ENCODE measurements around the gene PERM1. TPM values are rescaled to one million over a fixed set of nuclear protein-coding genes. Genes with fewer than 3 reads are reported as not detected.

Gene PERM1
- total RNA-seq, 2 experiments from 2014 or later, result not detected

- ChIA-PET CTCF (ENCODE audit: unreplicated experiment) (interaction anchor here (0.6 kb wide), 1 partner anchor 89 kb away, joined by 3 read pairs; no protein-coding TSS in a partner anchor), POLR2A (no interaction called here)
- TF ChIP-seq EZH2phosphoT487 (IDR thresholded peaks at IDR 0.05; ENCODE audit: borderline replicate concordance, low read depth, low read length), result no peak
- TF ChIP-seq CTCF (conservative IDR thresholded peaks at IDR 0.05; ENCODE audit: low read length), result no peak
- H3K79me2 ChIP-seq (ENCODE audit: insufficient read depth, low read depth, low read length), result no peaks in the 10 kb centered on the region
- H3K4me2 ChIP-seq (ENCODE audit: low read length), result no peak overlapping the region
- H3K9me2 ChIP-seq (ENCODE audit: insufficient read depth, low read length), result no peaks in the 10 kb centered on the region
- H3K27ac ChIP-seq (ENCODE audit: low read depth, low read length, poor library complexity, severe bottlenecking), result no peak overlapping the region
- DNase-seq (ENCODE audit: low spot score), result no peak
- no peak overlapping the region for H2AFZ ChIP-seq (ENCODE audit: low read length)
- intact Hi-C loops (cut with micrococcal nuclease; ENCODE audit: unreplicated experiment), result no loop called here
- no peaks in the 10 kb centered on the region for H3K9me3 ChIP-seq (ENCODE audit: low read length)
- no TSS peak for BruUV-seq (replicated peaks)
- H3K36me3 ChIP-seq (ENCODE audit: insufficient read depth, low read length), result no peaks in the 10 kb centered on the region
- H3K4me3 ChIP-seq (ENCODE audit: low read depth, low read length, poor library complexity, severe bottlenecking), result no peak overlapping the region
- H4K20me1 ChIP-seq (ENCODE audit: insufficient read depth, low read length), result no peaks in the 10 kb centered on the region
- H3K4me1 ChIP-seq (ENCODE audit: insufficient read depth, low read length, poor library complexity, severe bottlenecking), result no peaks in the 10 kb centered on the region
Observed at GRCh38 chr1:932776-933602, 48.9 kb downstream of the PERM1 start.

- no peaks in the 10 kb centered on the region for H3K36me3 ChIP-seq (ENCODE audit: insufficient read depth, low read length)
- POLR2A ChIA-PET, result interaction anchor here (0.6 kb wide), 1 partner anchor 977 kb away, joined by 3 read pairs; no protein-coding TSS in a partner anchor
- intact Hi-C loops (cut with micrococcal nuclease; ENCODE audit: unreplicated experiment), result no loop called here
- H3K4me3 ChIP-seq (ENCODE audit: low read depth, low read length, poor library complexity, severe bottlenecking), result no peak overlapping the region
- no peak overlapping the region for H2AFZ ChIP-seq (ENCODE audit: low read length)
- DNase-seq (ENCODE audit: low spot score), result no peak
- H3K9me3 ChIP-seq (ENCODE audit: low read length), result no peaks in the 10 kb centered on the region
- TF ChIP-seq EZH2phosphoT487 (IDR thresholded peaks at IDR 0.05; ENCODE audit: borderline replicate concordance, low read depth, low read length) (no peak), CTCF (conservative IDR thresholded peaks at IDR 0.05; ENCODE audit: low read length) (no peak)
- no peaks in the 10 kb centered on the region for H3K4me1 ChIP-seq (ENCODE audit: insufficient read depth, low read length, poor library complexity, severe bottlenecking)
- CTCF ChIA-PET (ENCODE audit: unreplicated experiment), result no interaction called here
- no peaks in the 10 kb centered on the region for H3K9me2 ChIP-seq (ENCODE audit: insufficient read depth, low read length)
- H3K79me2 ChIP-seq (ENCODE audit: insufficient read depth, low read depth, low read length), result no peaks in the 10 kb centered on the region
- no peaks in the 10 kb centered on the region for H4K20me1 ChIP-seq (ENCODE audit: insufficient read depth, low read length)
- no peak overlapping the region for H3K27ac ChIP-seq (ENCODE audit: low read depth, low read length, poor library complexity, severe bottlenecking)
- BruUV-seq (replicated peaks), result no TSS peak
- H3K4me2 ChIP-seq (ENCODE audit: low read length), result no peak overlapping the region
Observed at GRCh38 chr1:932173-932510, 49.8 kb downstream of the PERM1 start.
